SK-N-SH treated with all-trans-retinoic acid at 6 μM for 48 hours (cell line): ENCODE results near the gene THSD4.

Experiments
- ATAC-seq: fragments of 200-7000 bp; cut with Tn5 transposase; 3 replicates; pipeline ENCODE4 v1.9.1; 2020; ENCODE audit warnings: mild to moderate bottlenecking, moderate library complexity
- BACH2 ChIP-seq: fragments of 250-450 bp; sonication (Bioruptor Pico); IDR thresholded peaks from 2 replicates; pipeline ENCODE4 v1.9.0; 2021; ENCODE audit warnings: mild to moderate bottlenecking, borderline replicate concordance
- CREB5 ChIP-seq: fragments of 250-450 bp; sonication (Bioruptor Pico); IDR thresholded peaks from 2 replicates; pipeline ENCODE4 v1.5.1; 2020; ENCODE audit warnings: low read depth, mild to moderate bottlenecking, moderate library complexity
- CSDC2 ChIP-seq: fragments of 250-450 bp; sonication (Bioruptor Pico); IDR thresholded peaks from 2 replicates; pipeline ENCODE4 v1.5.0; 2020; ENCODE audit warnings: mild to moderate bottlenecking, moderate library complexity
- ESRRG ChIP-seq: fragments of 250-450 bp; sonication (Bioruptor Pico); IDR thresholded peaks from 2 replicates; pipeline ENCODE4 v1.6.1; 2021; ENCODE audit warnings: mild to moderate bottlenecking
- GLIS3 ChIP-seq: fragments of 250-450 bp; sonication (Bioruptor Pico); IDR thresholded peaks from 2 replicates; pipeline ENCODE4 v1.5.0; 2020; ENCODE audit warnings: mild to moderate bottlenecking, moderate library complexity
- ISL1 ChIP-seq: fragments of 250-450 bp; sonication (Bioruptor Pico); IDR thresholded peaks from 2 replicates; pipeline ENCODE4 v2.1.2; 2022; ENCODE audit warnings: mild to moderate bottlenecking, moderate library complexity
- OSR1 ChIP-seq: fragments of 250-450 bp; sonication (Bioruptor Pico); IDR thresholded peaks from 2 replicates; pipeline ENCODE4 v1.8.0; 2022; ENCODE audit warnings: moderate library complexity, mild to moderate bottlenecking, inconsistent platforms
- PATZ1 ChIP-seq: fragments of 250-450 bp; sonication (Bioruptor Pico); IDR thresholded peaks from 2 replicates; pipeline ENCODE4 v1.8.0; 2020; ENCODE audit warnings: mild to moderate bottlenecking, moderate library complexity, borderline replicate concordance
- PPARA ChIP-seq: fragments of 250-450 bp; sonication (Bioruptor Pico); IDR thresholded peaks from 2 replicates; pipeline ENCODE4 v1.5.0; 2020; ENCODE audit warnings: mild to moderate bottlenecking, borderline replicate concordance
- RARB ChIP-seq: fragments of 250-450 bp; sonication (Bioruptor Pico); IDR thresholded peaks from 2 replicates; pipeline ENCODE4 v1.8.0; 2021; ENCODE audit warnings: mild to moderate bottlenecking, moderate library complexity
- SNAI2 ChIP-seq: fragments of 250-450 bp; sonication (Bioruptor Pico); IDR thresholded peaks from 2 replicates; pipeline ENCODE4 v1.5.0; 2020; ENCODE audit warnings: mild to moderate bottlenecking, moderate library complexity
- TCF4 ChIP-seq: fragments of 250-450 bp; sonication (Bioruptor Pico); IDR thresholded peaks from 2 replicates; pipeline ENCODE4 v1.8.0; 2021; ENCODE audit warnings: mild to moderate bottlenecking, moderate library complexity, borderline replicate concordance
- TOX ChIP-seq: fragments of 250-450 bp; sonication (Bioruptor Pico); IDR thresholded peaks from 2 replicates; pipeline ENCODE4 v1.8.0; 2021; ENCODE audit warnings: mild to moderate bottlenecking, moderate library complexity, borderline replicate concordance
- TSHZ2 ChIP-seq: fragments of 250-450 bp; sonication (Bioruptor Pico); IDR thresholded peaks from 2 replicates; pipeline ENCODE4 v1.5.0; 2020; ENCODE audit warnings: mild to moderate bottlenecking, moderate library complexity
- ZC3H10 ChIP-seq: fragments of 250-450 bp; sonication (Bioruptor Pico); IDR thresholded peaks from 2 replicates; pipeline ENCODE4 v1.5.1; 2021; ENCODE audit warnings: mild to moderate bottlenecking, moderate library complexity
- ZFP3 ChIP-seq: fragments of 250-450 bp; sonication (Bioruptor Pico); IDR thresholded peaks from 2 replicates; pipeline ENCODE4 v1.5.0; 2020; ENCODE audit warnings: mild to moderate bottlenecking, moderate library complexity
- ZFP30 ChIP-seq: fragments of 450-650 bp; formaldehyde crosslinking; IDR thresholded peaks from 2 replicates; pipeline ENCODE4 v1.5.0; 2022; ENCODE audit warnings: mild to moderate bottlenecking, moderate library complexity
- ZNF565 ChIP-seq: fragments of 450-650 bp; formaldehyde crosslinking; conservative IDR thresholded peaks from 2 replicates; pipeline ENCODE4 v1.5.0; 2020; ENCODE audit warnings: low read depth, mild to moderate bottlenecking, moderate library complexity
- ZNF70 ChIP-seq: fragments of 450-650 bp; formaldehyde crosslinking; IDR thresholded peaks from 2 replicates; pipeline ENCODE4 v1.5.0; 2020; ENCODE audit warnings: mild to moderate bottlenecking, moderate library complexity
- ZNF8 ChIP-seq: fragments of 450-650 bp; formaldehyde crosslinking; IDR thresholded peaks from 2 replicates; pipeline ENCODE4 v1.5.0; 2020; ENCODE audit warnings: mild to moderate bottlenecking, moderate library complexity
- TF ChIP-seq, protein P1 (sequence below): fragments of 250-450 bp; sonication (Bioruptor Pico); IDR thresholded peaks from 2 replicates; pipeline ENCODE4 v1.8.0; 2021; ENCODE audit warnings: low read depth, mild to moderate bottlenecking, moderate library complexity, borderline replicate concordance

THSD4 gene

DNA sequence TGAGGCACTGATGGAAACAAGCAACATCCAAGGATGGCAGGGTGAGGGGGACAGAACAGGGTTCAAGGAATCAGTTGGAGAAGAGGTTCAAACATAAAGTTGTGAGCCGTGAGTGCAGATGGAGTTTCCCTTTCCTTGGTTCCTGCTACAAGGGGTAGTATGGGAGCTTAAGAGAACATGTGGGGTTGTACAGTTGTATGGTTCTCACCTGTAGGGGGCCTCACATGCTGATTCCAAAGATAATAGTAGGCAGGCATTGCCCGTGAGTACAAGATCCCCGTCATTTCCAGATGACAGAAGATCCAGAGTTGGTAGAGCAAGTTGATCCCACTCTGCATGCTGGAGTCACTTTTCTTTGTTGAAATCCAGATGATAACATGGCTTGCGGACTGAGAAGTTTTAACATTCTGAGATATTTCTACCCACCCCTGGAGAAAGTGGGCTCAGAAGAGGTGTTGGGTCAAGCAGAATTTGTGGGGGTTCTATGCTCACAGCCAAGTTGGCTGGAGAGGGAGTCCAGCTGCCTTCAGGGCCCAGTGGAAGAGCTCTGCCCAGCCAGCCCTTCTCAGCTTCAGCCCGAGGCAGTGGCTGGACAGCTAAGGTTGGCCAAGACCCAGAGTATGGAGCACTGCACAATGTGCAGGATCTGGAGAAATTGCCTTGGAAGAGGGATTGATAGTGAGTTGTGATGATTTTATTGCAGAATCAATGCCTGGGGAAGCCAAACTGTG lies 141.8 kb downstream of the THSD4 start:
- TF ChIP-seq GLIS3 (no peak), RARB (CRISPR knock-in tag) (no peak), ISL1 (CRISPR knock-in tag) (no peak), ZNF70 (CRISPR knock-in tag) (no peak), ZFP3 (no peak), TOX (CRISPR knock-in tag) (no peak), OSR1 (no peak), ZNF8 (CRISPR knock-in tag) (no peak), TSHZ2 (CRISPR knock-in tag) (no peak), BACH2 (CRISPR knock-in tag) (no peak), ESRRG (CRISPR knock-in tag) (no peak), CREB5 (CRISPR knock-in tag) (no peak)
- no peak for ATAC-seq

- no peak for ATAC-seq
- TF ChIP-seq OSR1 = no peak
- no peak for TF ChIP-seq ZFP3
- no peak for TF ChIP-seq CSDC2 (CRISPR knock-in tag)
- no peak for TF ChIP-seq ZFP30
- no peak for TF ChIP-seq SNAI2 (CRISPR knock-in tag)
- TF ChIP-seq BACH2 (CRISPR knock-in tag) = no peak
- TF ChIP-seq ZC3H10 = no peak
- TF ChIP-seq, protein P1, sequence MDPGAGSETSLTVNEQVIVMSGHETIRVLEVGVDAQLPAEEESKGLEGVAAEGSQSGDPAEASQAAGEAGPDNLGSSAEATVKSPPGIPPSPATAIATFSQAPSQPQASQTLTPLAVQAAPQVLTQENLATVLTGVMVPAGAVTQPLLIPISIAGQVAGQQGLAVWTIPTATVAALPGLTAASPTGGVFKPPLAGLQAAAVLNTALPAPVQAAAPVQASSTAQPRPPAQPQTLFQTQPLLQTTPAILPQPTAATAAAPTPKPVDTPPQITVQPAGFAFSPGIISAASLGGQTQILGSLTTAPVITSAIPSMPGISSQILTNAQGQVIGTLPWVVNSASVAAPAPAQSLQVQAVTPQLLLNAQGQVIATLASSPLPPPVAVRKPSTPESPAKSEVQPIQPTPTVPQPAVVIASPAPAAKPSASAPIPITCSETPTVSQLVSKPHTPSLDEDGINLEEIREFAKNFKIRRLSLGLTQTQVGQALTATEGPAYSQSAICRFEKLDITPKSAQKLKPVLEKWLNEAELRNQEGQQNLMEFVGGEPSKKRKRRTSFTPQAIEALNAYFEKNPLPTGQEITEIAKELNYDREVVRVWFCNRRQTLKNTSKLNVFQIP = no peak
- TF ChIP-seq PPARA (CRISPR knock-in tag) = no peak
- TF ChIP-seq ZNF70 (CRISPR knock-in tag) = no peak
- no peak for TF ChIP-seq CREB5 (CRISPR knock-in tag)
- no peak for TF ChIP-seq TSHZ2 (CRISPR knock-in tag)
- TF ChIP-seq, all 23 proteins: peak for 0
Observed at GRCh38 chr15:71259866-71260265, 144.6 kb downstream of the THSD4 start.

- TF ChIP-seq PATZ1 (CRISPR knock-in tag) = no peak
- no peak for TF ChIP-seq ISL1 (CRISPR knock-in tag)
- TF ChIP-seq ZNF565 (CRISPR knock-in tag) = no peak
- TF ChIP-seq ZNF8 (CRISPR knock-in tag) = no peak
- TF ChIP-seq TOX (CRISPR knock-in tag) = no peak
- no peak for TF ChIP-seq ZFP30
- no peak for TF ChIP-seq GLIS3
- TF ChIP-seq TSHZ2 (CRISPR knock-in tag) = no peak
- no peak for TF ChIP-seq TCF4 (CRISPR knock-in tag)
- no peak for TF ChIP-seq ESRRG (CRISPR knock-in tag)
Observed at GRCh38 chr15:71261418-71261817, 146.1 kb downstream of the THSD4 start.

More at GRCh38 chr15:71261418-71261817, 146.1 kb downstream of the THSD4 start:
- ATAC-seq = peak; percentile 10; the same call in 2 of the 3 replicates
